Suppressor macrophage treated with lipopolysaccharide for 1 hour (primary cell): Measurements from ENCODE around the gene IBA57.
"Not testable (repeated sequence)": the region's sequence is repeated elsewhere in the genome, so short reads cannot be mapped to it uniquely, and the experiment has no call there.

Source experiments
- DNase-seq, 3 donors: peaks; one replicate each; pipeline ENCODE4 v3.0.0-alpha.2; 2020 to 2022

IBA57 gene

GRCh38 chr1:228173528-228174481, 8.2 kb downstream of the IBA57 start:
- DNase-seq: not testable (repeated sequence)

- peak in 1 of 3 donors; percentile 17 for DNase-seq
These were observed 9.1 kb downstream of the IBA57 start for GRCh38 chr1:228174482-228175315.

GRCh38 chr1:228175316-228176023, 9.9 kb downstream of the IBA57 start:
- DNase-seq: no peak

- no peak for DNase-seq
These were observed 10.4 kb downstream of the IBA57 start for GRCh38 chr1:228176024-228176395.

- no peak for DNase-seq
These were observed 11.0 kb downstream of the IBA57 start for GRCh38 chr1:228176461-228177182.

- DNase-seq: no peak
These were observed 11.5 kb downstream of the IBA57 start for GRCh38 chr1:228177183-228177475.

- DNase-seq: no peak
These were observed 12.4 kb downstream of the IBA57 start for GRCh38 chr1:228177721-228178710.

GRCh38 chr1:228178737-228179684, 13.4 kb downstream of the IBA57 start:
- peak in 2 of 3 donors; percentile 11 to 22 for DNase-seq

- peak in 1 of 3 donors; percentile 35 for DNase-seq
These were observed 14.8 kb downstream of the IBA57 start for GRCh38 chr1:228180271-228180958.

GRCh38 chr1:228180959-228181644, 15.5 kb downstream of the IBA57 start:
- no peak for DNase-seq

GRCh38 chr1:228181645-228182034, 16.0 kb downstream of the IBA57 start:
- no peak for DNase-seq

GRCh38 chr1:228182296-228183030, 16.9 kb downstream of the IBA57 start:
- no peak for DNase-seq

- no peak for DNase-seq
These were observed 18.5 kb downstream of the IBA57 start for GRCh38 chr1:228184152-228184551.

- DNase-seq: no peak
These were observed 20.0 kb downstream of the IBA57 start for GRCh38 chr1:228185641-228185965.

- not testable (repeated sequence) for DNase-seq
These were observed 22.6 kb downstream of the IBA57 start for GRCh38 chr1:228188249-228188648.

GRCh38 chr1:228190182-228190581, 24.6 kb downstream of the IBA57 start:
- DNase-seq: no peak

- DNase-seq: no peak
These were observed 25.2 kb downstream of the IBA57 start for GRCh38 chr1:228190778-228191177.

- no peak for DNase-seq
These were observed 28.8 kb downstream of the IBA57 start for GRCh38 chr1:228194436-228194835.
